Measurements from ENCODE around the gene KRT72.

Gene KRT72

GRCh38 chr12:52579468-52580465, 21.5 kb downstream of the KRT72 start:
- no peaks in the 10 kb centered on the region for H3K79me2 ChIP-seq (ENCODE audit: insufficient read depth, low read length)
- no peak overlapping the region for H3K4me2 ChIP-seq (ENCODE audit: low read depth, low read length, poor library complexity, severe bottlenecking)
- no peaks in the 10 kb centered on the region for H3K9me2 ChIP-seq (replicated peaks; ENCODE audit: insufficient read depth, low read length)
- TF ChIP-seq, protein P1, sequence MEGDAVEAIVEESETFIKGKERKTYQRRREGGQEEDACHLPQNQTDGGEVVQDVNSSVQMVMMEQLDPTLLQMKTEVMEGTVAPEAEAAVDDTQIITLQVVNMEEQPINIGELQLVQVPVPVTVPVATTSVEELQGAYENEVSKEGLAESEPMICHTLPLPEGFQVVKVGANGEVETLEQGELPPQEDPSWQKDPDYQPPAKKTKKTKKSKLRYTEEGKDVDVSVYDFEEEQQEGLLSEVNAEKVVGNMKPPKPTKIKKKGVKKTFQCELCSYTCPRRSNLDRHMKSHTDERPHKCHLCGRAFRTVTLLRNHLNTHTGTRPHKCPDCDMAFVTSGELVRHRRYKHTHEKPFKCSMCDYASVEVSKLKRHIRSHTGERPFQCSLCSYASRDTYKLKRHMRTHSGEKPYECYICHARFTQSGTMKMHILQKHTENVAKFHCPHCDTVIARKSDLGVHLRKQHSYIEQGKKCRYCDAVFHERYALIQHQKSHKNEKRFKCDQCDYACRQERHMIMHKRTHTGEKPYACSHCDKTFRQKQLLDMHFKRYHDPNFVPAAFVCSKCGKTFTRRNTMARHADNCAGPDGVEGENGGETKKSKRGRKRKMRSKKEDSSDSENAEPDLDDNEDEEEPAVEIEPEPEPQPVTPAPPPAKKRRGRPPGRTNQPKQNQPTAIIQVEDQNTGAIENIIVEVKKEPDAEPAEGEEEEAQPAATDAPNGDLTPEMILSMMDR (IDR thresholded peaks at IDR 0.05; ENCODE audit: insufficient read depth, low read length, poor library complexity, severe bottlenecking): no peak
- no peak for TF ChIP-seq EZH2phosphoT487 (conservative IDR thresholded peaks at IDR 0.05; ENCODE audit: low read length)
- H3K9ac ChIP-seq (ENCODE audit: low read length): no peak overlapping the region
- H3F3A ChIP-seq (ENCODE audit: insufficient read depth): no peaks in the 10 kb centered on the region
- H4K20me1 ChIP-seq (ENCODE audit: low read depth, low read length): no peaks in the 10 kb centered on the region
- H3K4me3 ChIP-seq (ENCODE audit: insufficient read depth, low read length, poor library complexity, severe bottlenecking): no peak overlapping the region
- no peaks in the 10 kb centered on the region for H3K9me3 ChIP-seq (ENCODE audit: insufficient read depth, low read length)
- H3K27me3 ChIP-seq (ENCODE audit: low read length): no peaks in the 10 kb centered on the region
- H3K36me3 ChIP-seq (ENCODE audit: low read length): no peaks in the 10 kb centered on the region
- no peak overlapping the region for H2AFZ ChIP-seq (ENCODE audit: low read depth, low read length, severe bottlenecking)
- no peak overlapping the region for H3K27ac ChIP-seq (ENCODE audit: low read depth, low read length)

DNA sequence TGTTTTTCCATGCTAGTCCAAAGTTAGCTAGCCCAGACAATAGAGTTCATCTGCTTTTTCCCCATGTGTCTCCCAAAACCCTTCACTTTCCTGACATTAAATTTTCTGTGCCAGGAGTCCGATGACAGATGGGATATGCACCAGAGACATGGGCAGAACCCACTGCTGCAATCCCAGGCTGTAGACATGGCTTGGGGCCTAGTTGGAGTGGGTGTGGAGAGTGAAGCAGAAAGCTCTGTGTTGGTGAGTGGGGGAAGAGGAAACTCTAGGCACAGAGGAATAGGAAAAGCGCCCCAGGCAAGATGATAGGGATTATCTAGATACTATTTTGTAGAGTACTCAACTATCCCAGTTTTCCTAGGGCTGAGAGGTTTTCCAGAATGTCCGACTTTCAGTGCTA, 22.8 kb downstream of the KRT72 start:
- H3K36me3 ChIP-seq (ENCODE audit: low read length): no peaks in the 10 kb centered on the region
- no peaks in the 10 kb centered on the region for H4K20me1 ChIP-seq (ENCODE audit: low read depth, low read length)
- no peak overlapping the region for H3K9ac ChIP-seq (ENCODE audit: low read length)
- no peaks in the 10 kb centered on the region for H3K79me2 ChIP-seq (ENCODE audit: insufficient read depth, low read length)
- H3K4me3 ChIP-seq (ENCODE audit: insufficient read depth, low read length, poor library complexity, severe bottlenecking): no peak overlapping the region
- H3K4me2 ChIP-seq (ENCODE audit: low read depth, low read length, poor library complexity, severe bottlenecking): no peak overlapping the region
- H3F3A ChIP-seq (ENCODE audit: insufficient read depth): no peaks in the 10 kb centered on the region
- no peaks in the 10 kb centered on the region for H3K27me3 ChIP-seq (ENCODE audit: low read length)
- TF ChIP-seq, protein P1 (IDR thresholded peaks at IDR 0.05; ENCODE audit: insufficient read depth, low read length, poor library complexity, severe bottlenecking): no peak
- TF ChIP-seq EZH2phosphoT487 (conservative IDR thresholded peaks at IDR 0.05; ENCODE audit: low read length): no peak
- H3K9me2 ChIP-seq (replicated peaks; ENCODE audit: insufficient read depth, low read length): no peaks in the 10 kb centered on the region
- no peak overlapping the region for H2AFZ ChIP-seq (ENCODE audit: low read depth, low read length, severe bottlenecking)
- H3K9me3 ChIP-seq (ENCODE audit: insufficient read depth, low read length): no peaks in the 10 kb centered on the region
- no peak overlapping the region for H3K27ac ChIP-seq (ENCODE audit: low read depth, low read length)

DNA sequence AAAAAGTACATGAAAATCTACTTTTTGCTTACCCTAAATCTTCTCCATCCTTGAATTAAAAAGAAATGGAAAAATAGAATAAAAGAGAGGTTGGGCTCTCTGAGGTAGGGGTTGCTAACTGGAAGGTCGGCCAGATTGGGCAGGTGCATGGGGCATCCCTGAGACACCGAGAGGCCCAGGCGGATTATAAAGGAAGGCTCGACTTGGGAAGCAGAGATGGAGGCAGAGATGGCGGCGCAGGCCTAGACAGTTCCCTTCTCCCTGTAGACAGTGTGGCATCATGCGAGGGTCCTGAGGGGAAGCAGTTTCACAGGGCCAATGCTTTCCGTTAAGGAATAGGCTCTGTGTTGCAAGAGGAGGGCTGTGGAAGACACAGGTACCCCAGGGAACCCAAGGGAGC, 23.9 kb downstream of the KRT72 start:
- no peaks in the 10 kb centered on the region for H3F3A ChIP-seq (ENCODE audit: insufficient read depth)
- H3K79me2 ChIP-seq (ENCODE audit: insufficient read depth, low read length): no peaks in the 10 kb centered on the region
- no peak overlapping the region for H2AFZ ChIP-seq (ENCODE audit: low read depth, low read length, severe bottlenecking)
- TF ChIP-seq EZH2phosphoT487 (conservative IDR thresholded peaks at IDR 0.05; ENCODE audit: low read length): no peak
- TF ChIP-seq, protein P1 (IDR thresholded peaks at IDR 0.05; ENCODE audit: insufficient read depth, low read length, poor library complexity, severe bottlenecking): no peak
- H3K4me2 ChIP-seq (ENCODE audit: low read depth, low read length, poor library complexity, severe bottlenecking): no peak overlapping the region
- H3K27me3 ChIP-seq (ENCODE audit: low read length): no peaks in the 10 kb centered on the region
- no peak overlapping the region for H3K9ac ChIP-seq (ENCODE audit: low read length)
- H3K4me3 ChIP-seq (ENCODE audit: insufficient read depth, low read length, poor library complexity, severe bottlenecking): no peak overlapping the region
- no peaks in the 10 kb centered on the region for H3K9me3 ChIP-seq (ENCODE audit: insufficient read depth, low read length)
- no peaks in the 10 kb centered on the region for H4K20me1 ChIP-seq (ENCODE audit: low read depth, low read length)
- no peaks in the 10 kb centered on the region for H3K9me2 ChIP-seq (replicated peaks; ENCODE audit: insufficient read depth, low read length)
- H3K36me3 ChIP-seq (ENCODE audit: low read length): no peaks in the 10 kb centered on the region
- H3K27ac ChIP-seq (ENCODE audit: low read depth, low read length): no peak overlapping the region
